ENCODE data around the gene LRRC49. TPM values are rescaled to one million over a fixed set of nuclear protein-coding genes. Genes with fewer than 3 reads are reported as not detected.
A peak's percentile ranks its signal among the peaks of the same experiment; 100 is the strongest.

Gene LRRC49
- total RNA-seq, 1 donor from 2014 or later: 6.8 TPM

- DNase-seq (ENCODE audit: low read depth) (no peak), FAIRE-seq (no peak)
- no peaks in the 10 kb centered on the region for H3K9me3 Mint-ChIP-seq (ENCODE audit: unreplicated experiment)
- Histone ChIP-seq H4K20me1 (ENCODE audit: insufficient read depth, low read length) (no peaks in the 10 kb centered on the region), H3K9ac (ENCODE audit: low read length) (no peak overlapping the region), H3K79me2 (ENCODE audit: insufficient read depth, low read length) (no peaks in the 10 kb centered on the region), H3K27ac (ENCODE audit: low read depth, low read length) (no peak overlapping the region), H3K27me3 (ENCODE audit: insufficient read depth, low read length) (no peaks in the 10 kb centered on the region), H2AFZ (ENCODE audit: low read depth, low read length) (no peak overlapping the region), H3K4me2 (ENCODE audit: low read length) (no peak overlapping the region), H3K9me3 (ENCODE audit: insufficient read depth, low read depth, low read length) (no peaks in the 10 kb centered on the region), H3K4me3 (ENCODE audit: insufficient read depth, low read depth, low read length) (no peak overlapping the region), H3K36me3 (ENCODE audit: insufficient read depth, low read length) (no peaks in the 10 kb centered on the region), H3K4me1 (ENCODE audit: insufficient read depth, low read length) (peaks cover 49% of the 10 kb centered on the region)
- H3K4me1 Mint-ChIP-seq (ENCODE audit: low read depth, unreplicated experiment): peaks cover 30% of the 10 kb centered on the region
- no peak overlapping the region for H3K27ac Mint-ChIP-seq (ENCODE audit: unreplicated experiment)
- H3K4me3 Mint-ChIP-seq (ENCODE audit: unreplicated experiment): no peak overlapping the region
- H3K36me3 Mint-ChIP-seq (ENCODE audit: low read depth, unreplicated experiment): peaks cover 2% of the 10 kb centered on the region
- TF ChIP-seq CTCF (IDR thresholded peaks at IDR 0.05; ENCODE audit: insufficient read depth, low read depth, low read length): no peak
- no peak for TF ChIP-seq EZH2 (IDR thresholded peaks at IDR 0.05; ENCODE audit: insufficient read depth, low read length)
- H3K27me3 Mint-ChIP-seq (ENCODE audit: low read depth, unreplicated experiment): no peaks in the 10 kb centered on the region
These were observed 33.2 kb upstream of the LRRC49 start for GRCh38 chr15:70859322-70859908.

- no peak for TF ChIP-seq CTCF (IDR thresholded peaks at IDR 0.05; ENCODE audit: insufficient read depth, low read depth, low read length)
- TF ChIP-seq EZH2 (IDR thresholded peaks at IDR 0.05; ENCODE audit: insufficient read depth, low read length): no peak
- Mint-ChIP-seq H3K36me3 (ENCODE audit: low read depth, unreplicated experiment) (peaks cover 2% of the 10 kb centered on the region), H3K9me3 (ENCODE audit: unreplicated experiment) (no peaks in the 10 kb centered on the region), H3K27ac (ENCODE audit: unreplicated experiment) (no peak overlapping the region), H3K4me3 (ENCODE audit: unreplicated experiment) (no peak overlapping the region), H3K27me3 (ENCODE audit: low read depth, unreplicated experiment) (no peaks in the 10 kb centered on the region), H3K4me1 (ENCODE audit: low read depth, unreplicated experiment) (peaks cover 30% of the 10 kb centered on the region)
- Histone ChIP-seq H4K20me1 (ENCODE audit: insufficient read depth, low read length) (no peaks in the 10 kb centered on the region), H3K27ac (ENCODE audit: low read depth, low read length) (no peak overlapping the region), H3K9ac (ENCODE audit: low read length) (no peak overlapping the region), H3K4me3 (ENCODE audit: insufficient read depth, low read depth, low read length) (no peak overlapping the region), H3K36me3 (ENCODE audit: insufficient read depth, low read length) (no peaks in the 10 kb centered on the region), H3K79me2 (ENCODE audit: insufficient read depth, low read length) (no peaks in the 10 kb centered on the region), H3K9me3 (ENCODE audit: insufficient read depth, low read depth, low read length) (no peaks in the 10 kb centered on the region), H3K27me3 (ENCODE audit: insufficient read depth, low read length) (no peaks in the 10 kb centered on the region), H2AFZ (ENCODE audit: low read depth, low read length) (no peak overlapping the region), H3K4me1 (ENCODE audit: insufficient read depth, low read length) (peaks cover 46% of the 10 kb centered on the region), H3K4me2 (ENCODE audit: low read length) (no peak overlapping the region)
- no peak for FAIRE-seq
- DNase-seq (ENCODE audit: low read depth): no peak
These were observed 32.6 kb upstream of the LRRC49 start for GRCh38 chr15:70859998-70860397.

- no peak overlapping the region for H2AFZ ChIP-seq (ENCODE audit: low read depth, low read length)
- H3K9ac ChIP-seq (ENCODE audit: low read length): peak overlapping the region; percentile 70
- H3K27ac ChIP-seq (ENCODE audit: low read depth, low read length): peak overlapping the region; percentile 89
- peak overlapping the region; percentile 75 for H3K4me2 ChIP-seq (ENCODE audit: low read length)
- H3K79me2 ChIP-seq (ENCODE audit: insufficient read depth, low read length): no peaks in the 10 kb centered on the region
- no peaks in the 10 kb centered on the region for H3K36me3 ChIP-seq (ENCODE audit: insufficient read depth, low read length)
- Mint-ChIP-seq H3K36me3 (ENCODE audit: low read depth, unreplicated experiment) (peaks cover 2% of the 10 kb centered on the region), H3K4me3 (ENCODE audit: unreplicated experiment) (no peak overlapping the region), H3K9me3 (ENCODE audit: unreplicated experiment) (no peaks in the 10 kb centered on the region), H3K4me1 (ENCODE audit: low read depth, unreplicated experiment) (peaks cover 20% of the 10 kb centered on the region), H3K27me3 (ENCODE audit: low read depth, unreplicated experiment) (no peaks in the 10 kb centered on the region), H3K27ac (ENCODE audit: unreplicated experiment) (peak overlapping the region; percentile 99)
- no peaks in the 10 kb centered on the region for H3K27me3 ChIP-seq (ENCODE audit: insufficient read depth, low read length)
- DNase-seq (ENCODE audit: low read depth) (peak; percentile 92), FAIRE-seq (peak; percentile 99)
- H4K20me1 ChIP-seq (ENCODE audit: insufficient read depth, low read length): no peaks in the 10 kb centered on the region
- no peak for TF ChIP-seq EZH2 (IDR thresholded peaks at IDR 0.05; ENCODE audit: insufficient read depth, low read length)
- no peak for TF ChIP-seq CTCF (IDR thresholded peaks at IDR 0.05; ENCODE audit: insufficient read depth, low read depth, low read length)
- H3K4me3 ChIP-seq (ENCODE audit: insufficient read depth, low read depth, low read length): no peak overlapping the region
- peaks cover 21% of the 10 kb centered on the region for H3K4me1 ChIP-seq (ENCODE audit: insufficient read depth, low read length)
- H3K9me3 ChIP-seq (ENCODE audit: insufficient read depth, low read depth, low read length): no peaks in the 10 kb centered on the region
These were observed 29.0 kb upstream of the LRRC49 start for GRCh38 chr15:70863450-70864218.

All from astrocyte (in vitro differentiated cells and primary cell).